Left lobe of liver (tissue), 2 donors: ENCODE results near the gene DENND1A. TPM values are rescaled to one million over a fixed set of nuclear protein-coding genes. Genes with fewer than 3 reads are reported as not detected.
"Not testable (repeated sequence)": the region's sequence is repeated elsewhere in the genome, so short reads cannot be mapped to it uniquely, and the experiment has no call there.

ENCODE experiments used
- ATAC-seq: fragments of 200-7000 bp; cut with Tn5 transposase; one replicate; pipeline ENCODE4 v1.9.1; 2020; ENCODE audit warnings: mild to moderate bottlenecking, moderate library complexity
- DNase-seq: peaks from one replicate; pipeline ENCODE4 v3.0.0-alpha.2; 2020; ENCODE audit warnings: low spot score
- total RNA-seq: library from RNA; stranded (reverse); gene quantifications from one replicate; pipeline ENCODE4 v1.2.1, GENCODE V29; 2021
- donor health status: DM: no; HTN: no; CAD: no; lungs with moderate emphysema.
- donor health status: DM: no; HTN: yes; CAD: no.

DENND1A gene
- total RNA-seq, 1 donor from 2014 or later = 15.5 TPM

DNA sequence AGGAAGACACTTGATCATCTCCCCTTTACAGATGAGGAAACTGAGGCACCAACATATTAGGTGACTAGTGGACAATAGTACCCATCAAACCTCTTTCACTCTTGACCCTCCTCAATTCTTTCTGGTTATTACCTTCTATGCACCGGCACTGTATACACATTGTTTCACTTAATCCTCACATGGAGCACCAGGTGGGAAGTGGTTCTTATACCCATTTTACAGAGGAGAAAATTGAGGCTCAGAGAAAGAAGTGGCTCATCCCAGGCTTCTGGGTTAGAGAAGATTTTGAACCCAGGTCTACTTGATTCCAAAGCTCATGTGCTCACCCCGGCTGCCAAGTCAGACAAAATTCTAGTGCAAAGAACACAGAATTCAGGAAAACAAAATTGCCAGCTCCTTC lies 17.4 kb upstream of the DENND1A start:
- ATAC-seq = no peak

DNA sequence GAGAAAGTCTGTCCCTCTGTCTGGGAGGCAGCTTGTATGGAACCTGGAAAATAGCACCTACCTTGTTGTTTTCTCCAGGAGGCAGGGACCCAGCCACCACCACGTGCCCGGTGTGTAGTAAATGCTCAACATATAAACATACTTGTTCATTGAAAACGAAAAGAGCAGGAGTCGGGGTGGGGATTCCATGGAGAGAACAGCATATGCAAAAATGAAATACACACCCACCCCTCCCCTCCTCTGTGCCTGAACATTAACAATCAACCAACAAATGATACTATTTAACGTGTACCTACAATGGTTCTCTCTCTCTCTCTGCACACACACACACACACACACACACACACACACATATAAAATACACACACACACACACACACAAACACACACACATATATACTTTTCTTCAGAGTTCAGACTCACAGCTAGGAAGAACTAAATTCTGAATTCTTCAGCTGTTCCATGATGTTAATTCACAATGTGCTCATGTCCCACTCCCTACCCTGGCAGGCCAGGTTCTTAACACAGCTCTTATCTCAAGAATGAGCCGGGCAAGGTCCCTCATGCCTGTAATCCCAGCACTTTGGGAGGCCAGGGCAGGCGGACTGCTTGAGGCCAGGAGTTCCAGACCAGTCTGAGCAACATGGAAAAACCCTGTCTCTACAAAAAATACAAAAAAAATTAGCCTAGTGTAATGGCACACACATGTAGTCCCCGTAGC lies 16.3 kb upstream of the DENND1A start:
- DNase-seq (no peak), ATAC-seq (no peak)

More for the DNA sequence above, 17.4 kb upstream of the DENND1A start:
- DNase-seq = no peak

DNA sequence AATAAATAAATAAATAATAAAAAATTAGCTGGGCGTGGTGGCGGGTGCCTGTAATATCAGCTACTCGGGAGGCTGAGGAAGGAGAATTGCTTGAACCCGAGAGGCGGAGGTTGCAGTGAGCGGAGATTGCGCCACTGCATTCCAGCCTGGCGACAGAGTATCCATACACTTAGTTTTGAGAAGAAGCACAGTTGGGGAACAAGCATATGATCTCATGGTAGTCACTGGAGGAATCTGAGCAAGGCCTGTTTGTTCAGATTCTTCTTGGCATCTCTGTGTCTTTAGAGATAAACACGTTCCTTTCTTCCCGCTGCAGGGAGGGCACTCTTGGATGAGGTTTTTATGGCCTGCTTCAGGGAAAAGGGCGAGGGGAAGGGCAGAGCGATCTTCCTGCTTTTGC lies 15.6 kb upstream of the DENND1A start:
- no peak for ATAC-seq

DNA sequence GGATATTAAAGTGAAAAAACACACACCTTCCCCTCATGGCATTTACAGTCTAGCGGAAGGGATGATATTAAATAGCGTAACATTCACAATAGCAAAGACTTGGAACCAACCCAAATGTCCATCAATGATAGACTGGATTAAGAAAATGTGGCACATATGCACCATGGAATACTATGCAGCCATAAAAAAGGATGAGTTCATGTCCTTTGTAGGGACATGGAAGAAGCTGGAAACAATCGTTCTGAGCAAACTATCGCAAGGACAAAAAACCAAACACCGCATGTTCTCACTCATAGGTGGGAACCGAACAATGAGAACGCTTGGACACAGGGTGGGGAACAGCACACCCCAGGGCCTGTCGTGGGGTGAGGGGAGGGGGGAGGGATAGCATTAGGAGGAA lies 14.5 kb upstream of the DENND1A start:
- ATAC-seq, DNase-seq: not testable (repeated sequence)

More for the DNA sequence above, 15.6 kb upstream of the DENND1A start:
- no peak for DNase-seq

DNA sequence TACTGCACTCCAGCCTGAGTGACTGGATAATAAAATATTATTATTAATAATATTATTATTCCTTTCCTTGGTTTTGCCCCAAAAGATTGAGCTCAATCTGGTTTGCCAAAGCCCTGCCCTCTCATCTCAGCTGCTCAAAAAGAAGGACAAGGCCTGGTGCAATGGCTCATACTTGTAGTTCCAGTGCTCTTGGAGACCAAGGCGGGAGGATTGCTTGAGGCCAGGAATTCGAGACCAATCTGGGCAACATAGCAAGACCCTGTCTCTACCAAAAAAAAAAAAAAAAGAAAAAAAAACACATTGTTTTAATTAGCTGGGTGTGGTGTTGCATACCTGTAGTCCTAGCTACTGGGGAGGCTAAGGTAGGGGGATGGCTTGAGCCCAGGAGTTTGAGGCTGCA lies 13.7 kb upstream of the DENND1A start:
- ATAC-seq (no peak), DNase-seq (no peak)

DNA sequence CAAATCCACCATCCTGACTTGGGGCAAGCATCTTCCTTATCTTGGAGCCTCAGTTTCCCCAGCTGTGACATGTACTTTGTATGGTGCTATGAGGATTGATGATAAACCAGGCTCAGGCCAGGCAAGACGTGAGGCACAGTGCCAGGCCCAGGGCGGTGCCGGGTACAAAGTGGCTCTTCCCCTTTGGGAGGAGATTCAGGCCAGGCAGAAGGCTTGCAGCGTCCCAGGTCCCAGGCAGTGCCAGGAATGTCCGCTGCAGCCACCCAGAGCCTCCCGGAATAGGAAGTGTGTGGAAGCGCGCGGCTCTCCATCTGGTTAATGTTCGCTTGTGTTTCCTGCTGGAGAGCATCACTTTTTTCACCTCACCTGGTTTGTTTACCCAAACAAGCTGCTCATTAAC lies 12.6 kb upstream of the DENND1A start:
- no peak for DNase-seq
- ATAC-seq = peak; percentile 47

DNA sequence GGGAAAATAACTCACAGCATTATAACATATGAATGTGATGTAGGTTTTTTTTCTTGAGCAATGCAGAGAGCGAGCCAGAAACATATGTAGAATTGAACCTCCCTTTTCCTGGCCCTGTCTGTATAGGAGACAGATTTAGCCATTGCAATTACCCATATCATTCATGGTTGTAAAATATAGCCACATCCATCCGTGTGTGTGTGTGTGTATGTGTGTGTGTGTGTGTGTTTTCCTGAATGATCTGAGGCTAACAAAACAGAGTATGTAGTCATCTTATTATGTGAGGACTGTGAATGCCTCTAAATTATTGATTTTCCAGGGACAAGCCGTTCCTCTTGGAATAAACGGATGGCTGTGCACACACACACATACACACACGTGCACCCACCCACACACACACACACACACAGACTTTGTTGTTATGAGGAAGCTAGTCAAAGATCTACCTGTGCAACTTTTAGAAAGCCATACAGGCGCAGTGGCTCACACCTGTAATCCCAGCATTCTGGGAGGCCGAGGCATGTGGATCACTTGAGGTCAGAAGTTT lies 11.7 kb upstream of the DENND1A start:
- no peak for DNase-seq
- no peak for ATAC-seq

DNA sequence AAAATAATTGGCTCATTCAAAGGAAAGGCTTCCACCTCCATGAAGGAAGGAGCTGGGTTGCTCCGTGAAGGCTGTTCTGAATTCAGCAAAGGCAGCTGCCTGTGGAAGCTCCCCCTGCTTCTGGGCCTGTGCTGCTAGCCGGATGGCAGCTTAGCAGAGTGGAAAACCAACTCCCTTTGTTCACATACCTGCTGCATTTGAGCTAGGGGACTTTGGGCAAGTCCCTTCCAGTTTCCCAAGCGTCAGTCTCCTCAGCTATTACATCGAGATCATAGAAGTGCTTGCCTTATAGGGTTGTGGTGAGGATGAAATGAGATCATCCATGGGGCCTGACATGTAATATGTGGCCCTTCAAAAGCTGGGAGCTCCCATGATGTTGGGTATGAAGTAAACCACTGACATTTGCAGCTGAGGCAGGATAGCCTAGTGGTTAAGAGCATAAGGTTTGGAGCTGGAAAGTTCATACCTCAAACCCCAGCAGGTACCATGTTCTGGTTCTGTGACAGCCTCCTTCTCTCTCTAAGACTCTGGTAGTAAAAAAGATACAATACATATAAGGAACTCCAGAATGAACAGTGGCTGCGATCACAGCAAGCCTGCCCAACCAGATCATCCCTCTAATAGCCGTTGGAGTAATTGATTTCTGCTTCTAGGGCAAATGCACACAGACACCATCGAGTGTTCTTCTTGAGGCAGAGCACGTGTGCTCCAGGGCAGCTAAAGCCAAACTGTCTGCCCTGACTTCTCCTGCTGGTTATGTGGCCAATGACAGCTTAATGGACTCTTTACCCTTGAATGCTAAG lies 11.0 kb upstream of the DENND1A start:
- ATAC-seq = no peak
- DNase-seq = no peak

DNA sequence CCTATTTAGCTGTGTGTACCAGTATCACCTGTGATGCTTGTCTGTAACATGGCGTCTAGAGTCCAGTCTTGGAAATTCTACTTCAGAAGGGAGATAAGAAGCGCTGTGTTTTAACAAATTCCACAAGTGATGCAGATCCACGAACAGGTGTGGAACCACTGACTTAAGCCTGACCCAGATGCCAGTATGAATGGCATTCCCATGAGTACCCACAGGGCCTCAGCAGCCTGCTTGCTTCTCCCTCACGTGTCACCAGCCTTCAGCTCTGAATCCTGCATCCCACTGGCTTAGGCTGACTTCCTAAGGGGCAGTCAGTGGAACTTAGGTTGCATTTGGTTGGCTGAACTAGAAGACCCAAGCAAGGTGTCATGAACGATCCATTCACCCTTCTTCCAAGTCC lies 8.5 kb upstream of the DENND1A start:
- DNase-seq = no peak
- no peak for ATAC-seq

DNA sequence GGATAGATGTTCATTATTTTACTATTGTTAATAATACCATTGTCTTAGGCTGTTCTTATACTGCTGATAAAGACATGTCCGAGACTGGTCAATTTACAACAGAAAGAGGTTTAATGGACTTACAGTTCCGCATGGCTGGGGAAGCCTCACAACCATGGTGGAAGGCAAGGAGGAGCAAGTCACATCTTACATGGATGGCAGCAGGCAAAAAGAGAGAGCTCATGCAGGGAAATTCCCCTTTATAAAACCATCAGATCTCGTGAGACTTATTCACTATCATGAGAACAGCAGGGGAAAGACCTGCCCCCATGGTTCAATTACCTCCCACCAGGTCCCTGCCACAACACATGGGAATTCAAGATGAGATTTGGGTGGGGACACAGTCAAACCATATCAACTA lies 6.6 kb upstream of the DENND1A start:
- not testable (repeated sequence) for ATAC-seq

DNA sequence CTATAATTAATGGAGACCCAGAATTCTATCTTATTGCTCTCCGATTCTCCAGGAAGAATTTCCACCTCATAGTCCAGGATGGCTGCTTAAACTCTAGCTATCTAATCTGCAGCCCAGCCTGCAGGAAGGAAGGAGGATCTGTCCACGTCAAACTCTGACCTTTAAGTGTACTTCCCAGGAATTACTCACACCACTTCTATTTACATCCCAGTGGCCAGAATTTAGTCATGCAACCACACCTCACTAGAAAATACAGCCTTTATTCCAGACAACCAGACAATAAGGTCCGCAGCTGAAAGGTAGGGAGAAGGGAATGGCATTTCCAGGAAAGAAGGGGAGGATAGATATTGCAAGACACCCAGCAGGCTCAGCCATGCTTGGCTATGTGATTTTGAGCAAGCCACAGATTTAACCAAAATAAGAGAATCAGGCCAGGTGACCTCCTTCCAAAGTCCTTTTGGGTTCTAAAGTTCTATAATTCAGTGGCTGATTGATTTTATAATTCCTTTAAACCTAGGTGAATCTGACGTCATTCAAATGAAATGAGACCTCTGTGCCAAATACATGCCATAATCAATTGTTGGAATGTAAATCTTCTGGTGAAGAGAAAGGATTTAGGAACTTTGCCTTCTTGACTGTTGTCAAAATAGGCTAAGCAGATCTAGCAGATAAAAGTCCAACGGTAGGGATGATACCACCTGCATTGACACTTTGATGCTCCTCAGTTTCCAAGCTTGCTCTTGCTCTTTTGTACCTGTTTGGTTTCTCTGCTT lies 3.7 kb upstream of the DENND1A start:
- DNase-seq = no peak
- no peak for ATAC-seq

More for the DNA sequence above, 6.6 kb upstream of the DENND1A start:
- DNase-seq = not testable (repeated sequence)

DNA sequence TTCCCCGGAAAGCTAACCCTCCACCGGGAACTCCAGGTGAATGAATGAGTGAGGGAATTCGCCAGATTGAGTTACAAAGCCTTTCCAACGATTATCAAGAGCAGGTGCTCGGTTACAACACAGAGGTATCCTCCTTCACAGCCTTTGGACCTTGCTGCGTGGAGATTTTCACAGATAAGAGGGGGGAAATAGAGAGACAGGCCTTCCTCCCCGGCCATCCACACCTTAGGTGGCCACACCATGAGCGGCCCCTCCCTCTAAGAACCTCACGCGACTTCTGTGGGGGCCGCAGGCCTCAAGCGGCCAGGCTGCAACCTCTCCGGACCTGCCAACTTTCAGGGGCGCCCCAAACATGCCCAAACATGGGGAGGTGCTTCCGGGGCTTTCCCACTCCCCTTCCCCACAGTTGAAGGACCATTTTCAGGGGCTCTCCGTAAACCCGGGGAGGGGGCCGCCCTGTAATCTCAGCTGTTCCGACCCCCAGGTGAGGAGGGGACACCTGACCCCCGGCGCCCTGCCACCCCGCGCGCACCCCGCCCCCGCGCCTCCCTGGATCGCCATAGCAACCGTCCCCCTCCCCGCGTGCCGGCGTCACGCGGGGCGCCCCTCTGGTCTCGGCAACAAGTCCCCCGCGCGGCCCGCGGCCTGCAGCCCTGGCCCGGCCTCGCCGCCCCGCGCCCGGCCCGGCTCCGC lies 603 bp downstream of the DENND1A start:
- ATAC-seq = peak; percentile 42

DNA sequence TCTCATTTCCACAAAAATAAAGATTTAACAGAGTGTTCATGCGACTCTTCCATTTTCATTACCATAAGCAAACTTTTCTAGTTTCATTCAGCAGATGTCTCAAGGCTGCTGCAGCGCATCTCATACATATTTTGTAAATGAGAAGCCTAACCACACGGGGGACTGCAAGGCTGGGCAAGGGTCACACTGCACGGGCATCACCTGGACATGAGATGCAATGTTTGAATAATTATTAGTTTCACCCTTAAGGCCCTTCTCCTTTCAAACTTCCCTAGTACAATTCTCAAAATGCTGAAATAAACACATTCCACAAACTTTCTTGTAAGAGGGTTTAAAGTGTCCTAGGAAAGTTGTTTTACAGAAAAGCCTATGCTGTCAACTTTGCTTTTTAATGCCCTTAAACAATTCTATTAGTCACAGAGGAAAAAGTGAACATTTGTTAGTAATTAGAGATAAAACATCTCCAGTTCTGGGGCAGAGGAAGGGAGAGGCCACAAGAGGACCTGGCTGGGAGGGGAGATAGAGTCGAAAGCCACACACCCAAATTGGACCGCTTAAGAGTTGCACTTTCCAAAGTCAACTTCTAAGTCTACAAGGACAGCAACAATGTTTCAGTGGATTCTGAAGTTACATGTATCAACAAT lies 1.3 kb downstream of the DENND1A start:
- peak; percentile 2 for ATAC-seq
- DNase-seq = no peak

More for the DNA sequence above, 603 bp downstream of the DENND1A start:
- DNase-seq = peak; percentile 66

DNA sequence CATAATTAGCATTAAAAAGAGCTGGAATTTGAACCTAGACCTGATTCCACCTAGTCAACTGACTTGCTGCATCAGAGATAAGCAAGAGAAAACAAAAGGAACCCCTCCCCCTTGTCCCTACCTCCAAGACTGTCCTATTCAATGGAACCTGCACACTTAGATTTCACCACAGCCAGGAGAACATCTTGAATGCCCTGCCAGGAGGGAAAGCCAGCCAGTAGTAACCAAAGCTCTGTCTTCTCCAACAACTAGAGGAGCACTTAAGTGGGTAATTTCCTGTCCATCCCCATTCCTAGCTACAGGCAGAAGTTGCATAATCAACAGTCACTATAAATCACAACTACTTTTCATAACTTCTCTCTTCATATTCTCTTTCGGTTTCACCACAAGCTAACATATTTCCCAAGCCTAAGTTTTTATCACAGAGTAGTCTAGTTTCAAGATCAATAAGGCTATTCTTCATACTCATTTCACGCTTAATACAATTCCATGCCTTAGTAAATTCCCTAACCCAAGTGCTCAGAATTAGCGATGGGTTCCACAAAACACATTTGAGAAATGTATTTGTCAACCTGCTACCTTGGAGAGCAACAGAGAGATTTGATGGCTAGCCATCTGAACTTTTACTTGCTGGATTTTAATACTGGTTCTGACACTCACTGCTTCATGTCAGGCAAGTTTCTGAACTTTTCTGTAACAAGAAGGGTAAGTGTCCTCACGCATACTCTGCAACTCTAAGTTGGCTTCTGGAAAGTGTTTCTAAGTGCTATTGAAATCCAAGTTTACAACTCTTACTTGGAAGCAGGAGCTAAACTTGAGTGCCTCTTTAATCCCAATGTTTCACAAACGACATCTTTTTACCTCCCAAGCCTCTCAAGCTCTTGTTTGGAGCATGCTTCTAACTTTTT lies 2.0 kb downstream of the DENND1A start:
- ATAC-seq = no peak
- no peak for DNase-seq

DNA sequence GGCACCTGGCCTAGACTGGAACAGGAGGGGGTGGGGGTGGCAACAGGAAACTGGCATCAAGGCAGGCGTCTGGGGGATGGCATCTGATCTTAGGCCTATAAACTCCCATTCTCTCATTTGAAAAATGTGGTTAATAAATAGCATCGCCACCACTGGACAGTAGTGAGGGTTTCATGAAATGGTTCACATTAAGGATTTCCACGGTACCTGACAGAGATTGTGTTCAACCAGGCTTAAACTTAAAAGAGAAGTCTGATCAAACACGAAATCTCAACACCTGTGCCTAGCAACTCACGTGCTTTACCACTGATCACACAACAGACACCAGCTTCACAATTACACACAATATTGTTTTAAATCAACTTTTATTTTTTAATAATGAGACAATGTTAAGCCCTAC lies 3.0 kb downstream of the DENND1A start:
- DNase-seq = no peak
- no peak for ATAC-seq

DNA sequence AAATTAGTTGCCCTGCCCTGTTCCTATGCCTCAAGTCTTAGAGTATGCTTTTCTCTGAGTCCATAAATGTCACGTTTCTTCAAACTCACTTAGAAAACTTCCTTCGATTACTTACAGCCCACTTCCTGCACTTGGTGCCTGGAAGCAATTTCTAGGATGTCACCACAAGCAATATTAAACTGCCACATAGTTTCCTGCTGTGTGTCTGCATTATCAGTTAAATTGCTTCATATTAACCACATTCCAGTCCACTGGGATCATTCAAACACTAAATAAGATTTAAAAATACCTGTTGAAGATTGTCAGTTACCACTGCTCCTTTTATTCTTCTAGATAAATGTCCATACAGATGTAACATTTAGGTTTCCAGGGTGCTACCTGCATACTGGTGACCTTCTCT lies 4.1 kb downstream of the DENND1A start:
- no peak for DNase-seq
- no peak for ATAC-seq

DNA sequence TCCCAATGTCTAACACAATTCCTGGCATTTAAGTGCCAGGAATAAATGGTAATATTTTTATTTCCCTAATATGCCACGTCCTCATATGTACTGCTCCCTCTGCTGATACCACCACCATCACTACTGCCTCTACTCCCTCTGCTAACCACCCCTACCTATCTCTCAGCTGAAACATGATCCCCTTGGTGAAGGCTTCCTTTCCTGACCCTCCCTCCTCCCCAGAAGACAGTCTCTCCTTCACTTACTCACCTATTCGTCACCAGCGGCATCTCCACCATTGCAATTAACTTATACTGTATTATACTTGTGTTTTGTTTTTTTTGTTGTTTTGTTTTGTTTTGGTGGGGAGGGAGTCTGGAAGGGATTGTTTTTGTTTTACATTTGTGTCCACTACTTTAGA lies 4.8 kb downstream of the DENND1A start:
- DNase-seq (no peak), ATAC-seq (no peak)

DNA sequence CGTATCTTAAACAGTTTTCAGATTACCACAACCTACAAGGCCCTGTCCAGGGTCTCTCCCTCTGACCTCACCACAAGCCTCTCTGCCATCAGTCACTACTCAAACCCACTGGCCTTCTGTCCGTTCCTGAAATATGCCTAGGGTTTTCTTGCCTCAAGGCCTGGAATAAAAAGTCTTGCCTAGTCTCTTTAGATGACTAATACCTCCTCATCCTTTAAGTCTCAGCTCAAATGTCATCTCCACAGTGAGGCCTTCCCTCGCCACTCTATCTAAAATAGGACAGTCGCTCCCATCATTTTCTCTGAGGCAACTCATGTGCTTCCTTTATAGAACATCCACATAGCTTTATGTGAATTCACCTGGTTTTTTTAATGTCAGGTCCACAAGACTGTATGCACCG lies 5.2 kb downstream of the DENND1A start:
- ATAC-seq = no peak
- DNase-seq = no peak

DNA sequence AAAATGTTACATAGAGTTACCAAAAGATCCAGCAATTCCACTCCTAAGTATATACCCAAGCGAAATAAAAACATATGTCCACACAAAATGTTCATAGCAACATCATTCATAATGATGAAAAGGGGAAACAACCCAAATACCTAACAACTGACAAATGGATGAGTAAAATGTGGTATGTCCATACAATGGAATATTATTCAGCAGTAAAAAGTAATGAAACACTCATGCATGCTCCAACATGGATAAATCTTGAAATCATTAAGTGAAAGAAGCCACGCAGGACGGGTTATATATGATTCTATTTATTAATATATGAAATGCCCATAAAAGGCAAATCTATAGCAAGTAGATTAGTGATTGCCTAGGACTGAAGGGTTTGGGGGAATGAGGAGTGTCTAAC lies 6.0 kb downstream of the DENND1A start:
- ATAC-seq = no peak

More for the DNA sequence above, 6.0 kb downstream of the DENND1A start:
- DNase-seq = no peak
